Esophagus mucosa (tissue), 1 donor: ENCODE measurements around the gene B4GAT1. TPM values are rescaled to one million over a fixed set of nuclear protein-coding genes. Genes with fewer than 3 reads are reported as not detected.

ENCODE experiments used
- ATAC-seq: fragments of 200-7000 bp; cut with Tn5 transposase; one replicate; pipeline ENCODE4 v1.9.1; 2020
- total RNA-seq: library from RNA; stranded (reverse); gene quantifications from one replicate; pipeline ENCODE4 v1.2.4, GENCODE V29; 2023
- donor health status: DM: yes; HTN: yes; CAD: no.

B4GAT1 gene
- total RNA-seq, 1 donor from 2014 or later = 3.5 TPM

DNA sequence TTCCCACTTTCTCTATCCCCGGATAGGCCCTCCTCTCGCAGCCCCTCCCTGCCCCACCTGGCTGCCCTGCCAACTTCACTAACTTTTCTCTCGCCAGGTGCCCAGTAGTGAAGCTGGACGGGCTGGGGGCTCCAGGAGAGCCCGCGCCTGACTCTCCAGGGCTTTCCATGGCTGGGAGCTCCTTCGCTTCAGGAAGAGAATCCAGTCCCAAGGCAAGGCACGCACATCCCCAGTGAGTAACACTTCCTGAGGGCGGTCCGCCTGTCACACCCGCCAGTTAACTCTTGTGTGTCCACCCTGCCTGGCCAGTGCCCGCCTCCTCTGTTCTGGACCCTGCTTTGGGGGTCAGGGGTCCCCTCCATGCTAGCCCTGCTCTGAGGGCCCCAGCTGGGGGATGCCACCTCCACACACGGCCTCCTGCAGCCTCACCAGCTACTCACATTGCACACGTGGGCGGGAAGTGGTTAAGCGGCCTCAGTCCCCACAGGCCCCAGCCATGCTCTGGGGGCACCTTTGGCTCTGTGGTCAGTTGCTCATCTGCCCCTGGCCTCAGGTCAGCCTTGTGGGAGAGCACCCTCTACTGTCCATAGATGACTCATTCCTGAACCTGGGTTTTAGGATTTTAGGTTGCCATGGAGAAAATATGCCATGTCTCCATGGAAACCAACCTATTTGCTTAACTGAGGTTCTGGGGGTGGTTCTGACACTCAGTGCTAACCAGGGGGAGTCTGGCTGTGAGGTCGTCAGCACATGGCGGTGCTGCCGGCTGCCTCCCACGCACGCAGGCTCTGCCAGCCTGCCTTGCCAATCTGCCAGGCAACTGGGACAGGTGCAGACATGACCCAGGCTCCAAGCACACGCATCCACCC is 11.0 kb downstream of the B4GAT1 start, which contains the start of gene RIN1:
Gene RIN1 (minus strand): TSS at position 201 of the 869 bp plus-strand sequence. CDS start 32 bp downstream, at position 169.
- ATAC-seq = peak; percentile 69

DNA sequence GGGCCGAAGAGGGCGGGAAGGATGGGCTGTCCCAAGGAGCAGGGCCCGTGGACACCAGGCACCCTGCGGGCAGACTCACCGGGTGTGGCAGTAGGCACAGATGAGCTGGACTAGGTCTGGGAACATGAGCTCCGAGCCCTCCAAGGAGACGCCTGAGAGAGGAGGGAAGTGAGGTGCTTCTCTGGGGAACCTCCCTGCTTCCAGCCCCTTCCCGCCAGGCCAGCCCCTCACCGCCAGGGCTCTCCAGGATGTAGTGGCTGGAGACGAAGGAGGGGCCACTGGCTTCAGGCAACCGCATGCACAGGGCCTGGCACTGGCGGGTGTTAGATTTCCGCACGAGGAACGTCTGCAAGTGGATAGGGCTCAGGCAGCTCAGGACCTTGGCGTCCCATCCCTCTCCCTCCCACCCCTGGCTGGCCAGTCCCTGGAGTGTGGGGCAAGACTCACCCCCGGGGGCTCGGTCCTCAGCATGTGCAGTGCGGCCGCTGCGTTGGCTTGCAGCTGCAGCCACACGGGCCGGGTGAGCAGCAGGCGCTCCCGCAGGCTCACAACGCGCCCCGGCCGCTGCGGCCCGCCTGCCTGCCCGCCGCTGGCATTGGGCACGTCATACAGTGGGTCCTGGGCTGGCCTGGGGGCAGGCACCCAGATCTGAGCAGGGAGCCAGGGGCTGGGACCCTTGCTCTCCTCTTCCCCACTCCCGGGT is 11.7 kb downstream of the B4GAT1 start:
- ATAC-seq = peak; percentile 4

DNA sequence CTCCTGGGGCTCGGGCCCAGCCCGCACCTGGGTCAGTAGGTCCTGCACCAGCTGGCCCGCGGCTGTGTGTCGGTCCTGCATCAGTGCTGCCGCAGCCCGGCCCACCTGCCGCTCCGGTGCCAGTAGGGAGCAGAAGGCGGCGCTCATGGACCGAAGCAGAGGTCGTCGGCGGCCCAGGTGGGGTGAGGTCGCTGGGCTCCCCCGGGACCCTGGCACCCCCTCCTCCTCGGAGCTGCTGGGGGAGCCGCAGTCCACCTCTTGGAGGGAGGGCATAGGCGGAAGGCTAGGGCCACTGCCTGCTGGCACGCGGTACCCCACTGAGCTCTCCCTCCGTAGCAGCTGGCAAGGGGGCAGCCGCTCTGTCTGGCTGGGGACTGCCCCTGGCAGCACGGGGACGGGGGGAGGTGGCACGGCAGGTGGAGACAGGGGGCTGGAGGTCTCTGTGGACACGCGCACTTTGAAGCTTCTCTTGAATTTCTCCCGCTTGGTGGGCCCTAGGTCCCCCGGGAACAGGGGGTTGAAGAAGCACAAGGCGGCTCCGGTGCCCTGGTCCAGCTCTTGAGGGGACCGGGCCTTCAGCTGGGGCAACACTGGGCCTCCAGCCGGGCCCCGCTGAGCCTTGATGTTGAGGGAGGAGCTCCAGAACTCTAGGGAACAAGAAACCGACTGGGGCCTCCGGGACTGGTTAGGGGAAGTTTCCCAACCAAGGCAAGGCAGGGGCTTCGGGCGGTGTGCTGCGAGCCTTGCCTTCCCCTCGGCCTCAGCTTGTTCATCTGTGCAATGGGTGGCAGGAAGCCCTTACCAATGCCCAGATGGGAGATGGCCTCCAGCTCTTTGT is 12.6 kb downstream of the B4GAT1 start:
- no peak for ATAC-seq

DNA sequence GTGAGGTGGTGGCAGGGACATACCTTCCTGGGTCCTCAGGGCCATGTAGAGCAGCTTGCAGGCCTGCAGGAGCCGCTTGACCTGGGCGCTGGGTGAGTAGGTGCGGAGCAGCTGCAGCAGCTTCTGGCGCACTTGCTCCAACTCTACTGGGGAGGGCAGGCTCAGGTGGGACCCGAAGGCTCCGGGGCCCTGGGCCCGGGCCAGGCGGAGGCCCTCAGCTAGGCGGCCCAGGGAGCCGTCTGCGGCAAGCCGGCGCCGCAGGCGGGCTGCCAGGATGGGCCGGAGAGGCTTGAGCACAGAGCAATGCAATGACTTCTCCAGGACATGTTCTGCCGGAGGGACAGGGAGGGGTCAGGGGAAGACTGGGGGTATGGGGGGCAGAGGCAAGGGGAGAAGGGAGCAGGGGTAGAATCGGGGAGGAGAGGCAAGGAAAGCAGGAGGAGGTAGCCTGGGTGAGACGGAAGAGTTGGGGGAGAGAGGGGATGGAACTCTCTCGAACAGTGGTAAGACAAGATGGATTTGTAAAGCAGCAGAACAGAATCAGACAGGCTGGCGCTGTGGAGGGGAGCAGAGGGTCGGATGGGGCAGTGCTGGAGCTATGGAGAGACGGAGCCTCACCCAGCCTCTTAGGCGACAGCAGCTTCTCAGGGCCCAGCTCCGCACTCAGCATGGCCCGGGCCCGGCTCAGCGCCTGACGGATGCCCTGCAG is 13.4 kb downstream of the B4GAT1 start:
- ATAC-seq = no peak

DNA sequence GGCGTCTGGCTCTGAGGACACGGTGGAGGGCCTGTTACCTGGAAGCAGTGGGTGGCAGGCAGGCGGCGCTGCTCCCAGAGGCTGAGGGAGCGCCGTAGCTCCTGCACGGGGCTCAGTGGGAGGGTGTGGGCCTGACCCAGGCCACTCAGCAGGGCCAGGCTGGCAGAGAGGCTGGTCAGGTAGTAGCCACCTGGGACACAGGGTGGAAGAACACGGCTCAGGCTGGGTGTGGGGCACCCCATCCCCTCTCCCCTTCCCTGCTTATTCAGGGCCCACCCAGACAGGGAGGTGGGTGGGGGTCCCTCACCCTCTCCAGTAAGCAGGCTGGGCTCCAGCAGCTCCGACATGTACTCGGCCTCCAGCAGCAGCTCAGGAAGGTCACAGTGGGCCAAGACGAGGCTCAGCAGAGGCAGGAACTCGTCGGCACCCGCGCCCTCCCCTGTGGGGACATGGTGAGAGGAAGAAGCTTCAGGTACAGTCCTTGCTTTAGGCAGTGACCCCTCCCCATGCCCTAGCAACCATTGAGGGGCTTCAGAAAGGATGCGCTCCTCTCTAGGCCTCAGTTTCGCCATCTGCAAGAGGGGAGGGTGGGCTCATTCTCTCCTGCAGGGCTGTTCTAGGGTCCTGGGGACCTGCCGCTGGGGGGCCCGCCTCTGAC is 14.1 kb downstream of the B4GAT1 start:
- ATAC-seq = no peak

DNA sequence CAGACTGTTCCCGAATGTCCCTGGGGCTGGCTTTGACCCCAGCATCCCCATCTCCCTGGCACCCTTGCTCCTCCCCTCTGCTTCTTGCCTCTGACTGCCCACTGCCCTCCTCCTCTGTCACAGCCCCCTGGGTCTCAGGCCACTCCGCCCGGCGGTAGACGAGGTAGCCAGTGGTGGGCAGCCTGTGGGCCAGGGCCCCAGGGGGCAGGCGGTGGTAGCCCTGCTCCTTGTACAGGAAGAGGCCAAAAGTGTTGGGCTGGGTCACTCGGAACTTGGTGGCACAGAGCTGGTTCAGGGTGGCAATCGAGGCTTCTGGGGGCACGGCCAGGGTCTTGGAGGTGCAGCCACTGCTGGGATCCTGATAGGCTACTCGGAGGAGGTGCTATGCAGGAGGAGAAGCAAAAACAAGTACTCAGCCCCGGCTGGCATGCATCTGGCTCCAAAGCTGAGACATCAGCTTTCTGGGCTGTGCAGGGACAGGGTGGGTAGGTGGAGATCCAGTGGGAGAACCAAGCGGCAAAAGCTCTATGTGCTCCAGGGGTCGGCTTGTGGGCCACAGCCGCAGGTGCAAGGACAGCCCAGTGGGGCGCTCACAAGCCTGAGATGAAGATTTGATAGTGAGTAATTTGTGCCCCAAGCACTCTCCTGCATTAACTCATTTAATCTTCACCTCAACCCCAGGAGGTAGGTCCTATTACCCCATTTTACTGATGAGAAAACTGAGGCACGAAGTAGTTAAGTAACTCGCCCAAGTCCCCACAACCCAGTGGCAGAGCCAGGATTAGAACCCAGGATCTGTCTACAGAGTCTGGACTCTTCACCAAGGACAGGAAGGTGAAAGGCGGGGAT is 14.8 kb downstream of the B4GAT1 start:
- no peak for ATAC-seq

DNA sequence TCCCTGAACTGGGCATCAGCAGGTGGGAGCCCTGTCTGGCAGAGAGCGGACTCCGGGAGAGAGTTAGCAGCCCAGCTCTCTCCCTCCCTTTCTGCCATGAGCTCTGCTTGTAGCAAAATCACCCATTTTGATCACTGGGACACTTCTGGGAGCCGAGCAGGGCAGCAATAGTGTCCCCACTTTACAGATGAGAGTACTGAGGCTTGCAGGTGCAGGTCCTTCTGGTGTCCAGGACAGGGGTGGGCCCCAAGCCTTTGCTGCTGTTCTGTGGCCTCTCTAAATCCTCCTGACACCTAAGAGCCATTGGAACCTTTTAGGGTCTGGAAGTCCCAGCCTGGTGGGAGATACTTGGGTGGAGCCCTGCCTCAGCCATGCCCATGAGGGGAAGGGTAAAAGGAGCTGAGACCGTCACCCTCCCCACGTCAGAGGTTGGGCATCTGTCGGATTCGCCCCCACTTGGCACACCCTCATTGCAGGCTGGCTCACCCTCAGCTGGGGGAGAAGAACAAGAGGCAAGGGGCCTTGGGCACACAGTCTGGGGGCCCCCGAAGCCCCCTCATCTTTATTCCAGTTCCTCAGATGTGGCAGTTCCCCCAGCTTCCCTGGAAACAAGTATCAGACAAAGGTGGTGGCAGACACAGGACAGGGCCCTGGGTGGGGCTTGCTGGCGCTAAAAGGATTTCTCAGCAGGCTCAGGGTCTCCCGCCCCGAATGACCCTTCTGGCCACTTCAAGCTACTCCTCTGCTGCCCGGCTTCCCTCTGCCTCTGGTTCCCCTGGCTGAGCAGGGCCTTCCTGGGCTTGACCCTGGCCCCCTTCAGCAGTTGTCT is 15.7 kb downstream of the B4GAT1 start:
- no peak for ATAC-seq

DNA sequence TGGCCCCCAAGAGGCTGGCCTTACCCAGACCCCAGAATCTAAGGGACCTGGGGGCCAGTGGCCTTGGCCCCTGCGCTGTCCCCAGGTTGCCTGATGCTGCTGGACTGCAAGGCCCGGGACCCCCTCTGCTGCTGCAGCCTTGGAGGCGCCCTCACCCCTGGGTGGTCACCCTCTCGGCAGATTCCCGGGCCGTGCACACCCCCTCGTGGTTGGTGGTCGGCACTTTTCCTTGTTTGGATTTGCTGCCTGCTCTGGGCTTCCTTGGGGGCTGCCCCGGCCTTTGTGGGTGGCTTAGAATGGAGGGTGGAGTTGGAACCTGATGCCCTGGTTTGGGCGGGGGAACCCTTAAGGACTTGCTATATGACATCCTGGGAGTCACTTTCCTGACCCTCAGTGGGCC is 16.5 kb downstream of the B4GAT1 start:
- ATAC-seq = no peak

DNA sequence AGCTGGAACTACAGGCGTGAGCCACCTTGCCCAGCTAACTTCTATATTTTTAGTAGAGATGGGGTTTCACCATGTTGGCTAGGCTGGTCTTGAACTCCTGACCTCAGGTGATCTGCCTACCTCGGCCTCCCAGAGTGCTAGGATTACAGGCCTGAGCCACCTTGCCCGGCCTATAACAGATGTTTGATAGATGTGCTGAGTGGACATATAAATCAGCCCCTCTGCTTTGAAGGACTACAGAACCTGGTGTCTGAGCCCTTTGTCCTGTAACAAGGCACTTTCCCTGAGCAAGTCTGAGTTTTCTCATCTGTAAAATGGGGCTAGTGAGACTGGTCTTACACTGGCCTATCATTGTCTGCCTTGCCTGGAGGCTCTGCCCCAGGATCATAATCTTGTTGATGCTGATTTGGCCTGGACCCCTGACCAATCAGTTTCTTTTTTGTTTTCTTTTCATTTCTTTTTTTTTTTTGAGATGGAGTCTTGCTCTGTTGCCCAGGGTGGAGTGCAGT is 18.2 kb downstream of the B4GAT1 start:
- no peak for ATAC-seq

DNA sequence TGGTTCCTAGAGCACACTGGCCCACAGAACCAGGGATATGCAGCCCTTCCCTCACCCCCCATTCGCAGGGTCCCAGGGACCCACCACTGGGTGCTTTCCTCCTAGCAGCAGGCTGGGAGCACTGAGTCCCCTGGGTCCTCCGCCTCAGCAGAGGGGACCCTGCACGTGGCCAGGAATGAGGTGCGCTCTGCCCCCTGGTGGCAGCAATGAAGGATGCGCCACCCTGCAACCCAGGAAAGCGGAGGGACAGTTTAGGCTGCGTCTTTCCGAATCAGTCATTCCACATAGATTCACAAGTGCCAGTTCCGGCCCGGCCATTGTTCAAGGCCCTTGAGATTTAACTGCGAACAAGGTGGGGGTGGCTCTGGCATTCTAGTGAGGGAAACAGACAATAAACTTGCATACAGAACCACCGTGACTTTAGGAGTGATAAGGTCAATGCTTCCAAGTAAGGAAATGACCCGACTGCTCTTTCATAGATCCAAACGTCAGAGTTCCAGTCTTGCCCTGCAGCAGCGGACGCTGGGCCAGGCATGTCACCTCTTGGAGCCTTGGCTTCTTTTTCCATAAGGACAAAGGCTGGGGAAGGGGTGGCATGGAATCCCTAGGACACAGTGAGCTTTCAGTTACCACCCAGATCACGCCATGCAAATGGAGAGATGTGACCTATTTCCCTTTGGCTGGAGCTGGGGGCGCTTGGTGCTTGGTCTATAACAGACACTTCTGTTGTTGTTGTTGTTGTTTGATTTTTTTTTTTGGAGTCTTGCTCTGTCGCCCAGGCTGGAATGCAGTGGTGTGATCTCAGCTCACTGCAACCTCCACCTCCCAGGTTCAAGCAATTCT is 18.9 kb downstream of the B4GAT1 start:
- ATAC-seq = peak; percentile 69

DNA sequence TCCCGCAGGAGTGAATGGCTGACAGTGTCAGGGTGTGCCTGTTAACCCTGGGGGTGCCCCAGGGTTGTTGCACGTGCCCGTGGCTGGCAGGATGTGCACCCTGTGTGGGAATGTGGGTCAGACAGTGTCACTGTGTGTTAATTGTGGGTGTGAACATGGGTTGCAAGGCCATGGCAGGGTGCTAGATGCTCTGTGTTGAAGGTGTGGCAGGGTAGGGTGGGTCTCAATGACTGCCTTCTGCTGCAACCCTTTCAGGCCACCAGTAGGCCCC is 19.5 kb downstream of the B4GAT1 start:
- ATAC-seq = peak; percentile 27

DNA sequence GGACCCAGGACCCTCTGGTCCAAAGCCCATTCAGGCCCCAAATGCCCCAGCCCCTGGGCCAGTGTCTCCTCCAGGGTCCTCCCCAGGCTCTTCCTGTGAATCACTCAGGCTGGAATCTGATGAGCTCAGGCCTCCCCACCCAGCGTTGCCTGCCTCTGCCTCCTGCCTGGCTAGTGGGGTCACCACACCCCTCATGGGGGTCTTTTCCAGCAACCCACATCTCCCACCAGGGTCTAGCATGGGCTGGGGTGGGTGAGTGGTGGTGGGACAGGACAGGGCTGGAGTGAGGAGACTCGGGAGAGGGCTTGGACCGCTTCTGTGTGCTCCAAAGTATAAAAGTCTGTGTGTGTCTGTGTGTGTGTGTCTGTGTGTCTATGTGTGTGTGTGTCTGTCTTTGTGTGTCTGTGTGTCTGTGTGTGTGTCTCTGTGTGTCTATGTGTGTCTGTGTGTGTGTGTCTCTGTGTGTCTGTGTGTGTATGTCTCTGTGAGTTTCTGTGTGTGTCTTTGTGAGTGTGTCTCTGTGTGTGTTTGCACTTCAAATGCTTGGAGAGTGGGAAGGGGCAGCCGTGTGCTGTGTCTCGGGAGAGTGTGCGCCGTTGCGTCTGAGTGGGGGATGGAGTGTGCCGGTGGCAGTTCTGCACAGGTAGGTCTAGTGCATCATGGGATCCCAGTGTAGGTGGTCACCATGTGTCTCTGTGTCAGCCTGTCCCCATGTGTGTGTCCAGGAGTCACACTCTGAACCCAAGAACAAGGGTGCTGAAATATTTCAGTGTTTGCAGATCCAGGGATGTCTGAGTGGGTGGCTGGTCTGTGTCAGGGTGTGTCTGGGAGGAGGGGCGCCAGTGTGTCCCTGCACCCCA is 20.0 kb downstream of the B4GAT1 start:
- ATAC-seq = no peak

DNA sequence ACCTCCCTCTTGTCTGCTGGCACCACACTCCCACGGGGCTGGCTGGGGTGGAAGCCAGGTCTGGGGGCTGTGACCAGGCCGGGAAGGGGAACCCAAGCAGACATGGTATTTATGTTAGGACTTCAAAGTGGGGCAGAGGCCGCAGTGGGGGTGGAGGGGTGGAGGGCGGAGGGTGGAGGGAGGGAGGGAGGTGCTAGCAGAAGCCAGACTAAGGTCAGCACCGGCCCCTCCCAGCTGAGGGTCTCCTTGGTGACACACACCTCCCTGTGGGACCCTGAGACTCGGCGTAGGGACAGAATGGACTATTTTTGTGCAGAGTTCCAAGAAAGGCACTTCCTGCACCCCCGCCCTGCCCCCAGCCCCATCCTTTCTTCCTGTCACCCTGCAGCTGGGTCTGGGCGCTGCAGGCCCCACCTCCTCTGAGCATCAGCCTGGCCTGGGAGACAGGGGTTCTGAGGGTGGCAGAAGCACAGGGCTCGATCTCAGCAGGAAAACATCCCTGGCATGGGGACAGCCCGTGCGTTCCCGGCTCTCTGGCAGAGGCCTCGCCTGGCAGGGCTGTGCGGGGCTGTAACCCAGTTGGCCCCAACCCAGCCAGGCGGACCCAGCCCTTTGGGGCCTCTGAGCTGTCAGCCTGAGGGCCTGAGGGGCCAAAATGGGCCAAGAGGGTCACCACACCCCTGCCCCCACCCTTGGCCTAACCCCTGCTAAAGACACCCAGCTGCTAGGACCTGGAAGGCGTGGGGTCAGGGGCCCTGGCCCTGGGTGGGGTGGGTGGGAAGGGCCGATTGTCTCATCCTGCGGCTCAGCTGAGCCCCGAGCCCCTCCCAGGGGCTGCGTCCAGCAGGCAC is 20.9 kb downstream of the B4GAT1 start:
- peak; percentile 1 for ATAC-seq

DNA sequence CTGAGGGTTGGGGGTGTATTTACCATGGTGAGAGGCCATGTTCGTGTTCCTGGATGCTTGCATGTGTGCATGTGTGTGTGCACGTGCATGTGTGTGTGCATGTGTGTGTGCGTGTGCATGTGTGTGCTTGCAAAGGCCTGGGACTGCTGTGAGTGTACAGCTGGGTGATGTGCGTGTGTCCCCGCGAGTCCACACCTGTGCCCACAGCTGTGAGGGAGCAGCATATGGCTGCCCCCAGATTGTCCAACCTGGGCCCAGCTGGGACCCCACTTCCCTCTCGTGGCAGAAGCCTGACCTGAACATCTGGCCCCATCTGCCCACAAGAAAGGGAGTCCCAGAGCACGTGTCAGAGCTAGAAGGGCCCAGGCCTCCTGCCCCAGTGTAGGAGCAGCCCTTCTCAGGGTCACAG is 22.2 kb downstream of the B4GAT1 start:
- ATAC-seq = no peak

DNA sequence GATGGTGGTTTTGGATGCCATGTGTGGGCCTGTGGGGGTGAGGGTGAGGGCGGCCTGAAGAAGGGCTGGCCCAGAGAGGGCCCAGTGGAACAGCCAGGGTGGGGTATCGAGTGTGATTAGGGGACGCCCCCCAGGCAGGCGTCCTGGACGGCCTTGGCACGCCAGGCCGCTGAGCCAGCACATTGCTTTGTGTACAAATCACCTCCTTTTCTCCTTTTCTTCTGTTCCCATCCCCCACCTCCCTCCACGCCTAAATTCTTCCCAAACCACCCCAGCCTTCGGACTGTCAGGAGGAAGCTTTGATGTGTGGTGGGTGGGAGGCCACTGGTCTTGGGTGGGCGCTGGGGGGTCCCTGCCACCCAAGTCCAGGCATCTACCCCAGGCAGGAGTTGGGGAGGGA is 22.8 kb downstream of the B4GAT1 start:
- ATAC-seq = no peak

DNA sequence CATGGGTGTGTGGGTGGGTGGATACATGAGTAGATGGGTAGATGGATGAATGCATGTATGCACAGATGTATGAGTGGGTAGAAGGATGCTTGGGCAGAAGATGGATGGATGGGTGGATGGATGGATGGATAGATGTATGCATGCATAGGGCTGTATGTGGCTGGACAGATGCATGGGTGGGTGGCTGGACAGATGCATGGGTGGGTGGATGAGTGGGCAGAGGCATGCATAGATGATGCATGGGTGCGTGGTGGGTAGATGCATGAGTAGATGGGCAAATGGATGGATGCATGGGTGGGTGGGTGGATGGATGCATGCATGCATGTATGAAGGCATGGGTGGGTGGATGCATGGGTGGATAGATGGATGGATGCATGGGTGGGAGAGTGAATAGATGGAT is 23.7 kb downstream of the B4GAT1 start:
- no peak for ATAC-seq
